MM.1S (cell line): ENCODE data around the gene TTC28.

ENCODE experiments used
- DNase-seq: peaks from one replicate; pipeline ENCODE4 v3.0.0-alpha.2; 2015
- H2AFZ ChIP-seq: fragments of 300-600 bp; sonication (generic); 2 replicates; pipeline ENCODE4 v1.6.0; 2016; ENCODE audit warnings: antibody characterized with exemption, low read length
- H3F3A ChIP-seq: fragments of 300-600 bp; sonication (generic); 2 replicates; pipeline ENCODE4 v1.6.1; 2016; ENCODE audit warnings: mild to moderate bottlenecking, antibody characterized with exemption, low read length, moderate library complexity, mixed read lengths; ENCODE audit not compliant: insufficient read depth
- H3K27ac ChIP-seq: fragments of 300-600 bp; sonication (generic); 2 replicates; pipeline ENCODE4 v1.5.1; 2016; ENCODE audit warnings: mild to moderate bottlenecking, low read length
- H3K27me3 ChIP-seq: fragments of 300-600 bp; sonication (generic); replicated peaks from 2 replicates; pipeline ENCODE4 v1.6.0; 2016; ENCODE audit warnings: low read length; ENCODE audit not compliant: insufficient read depth
- H3K36me3 ChIP-seq: fragments of 300-600 bp; sonication (generic); replicated peaks from 2 replicates; pipeline ENCODE4 v1.6.1; 2016; ENCODE audit warnings: mild to moderate bottlenecking, low read length, mixed read lengths; ENCODE audit not compliant: insufficient read depth
- H3K4me1 ChIP-seq: fragments of 300-600 bp; sonication (generic); 2 replicates; pipeline ENCODE4 v1.6.1; 2016; ENCODE audit warnings: low read length, mixed read lengths
- H3K4me2 ChIP-seq: fragments of 300-600 bp; sonication (generic); 2 replicates; pipeline ENCODE4 v1.6.0; 2016; ENCODE audit warnings: low read depth, low read length
- H3K4me3 ChIP-seq: fragments of 300-600 bp; sonication (generic); 2 replicates; pipeline ENCODE4 v1.5.1; 2016; ENCODE audit warnings: low read length, mixed read lengths
- H3K79me2 ChIP-seq: fragments of 300-600 bp; sonication (generic); 2 replicates; pipeline ENCODE4 v1.6.1; 2016; ENCODE audit warnings: mixed run types, low read length, mixed read lengths
- H3K9ac ChIP-seq: fragments of 300-600 bp; sonication (generic); 2 replicates; pipeline ENCODE4 v1.6.1; 2016; ENCODE audit warnings: low read length, mixed read lengths
- H3K9me2 ChIP-seq: fragments of 300-600 bp; sonication (generic); replicated peaks from 2 replicates; pipeline ENCODE4 v1.6.1; 2016; ENCODE audit warnings: mild to moderate bottlenecking, low read length, mixed read lengths; ENCODE audit not compliant: insufficient read depth
- H3K9me3 ChIP-seq: fragments of 300-600 bp; sonication (generic); replicated peaks from 2 replicates; pipeline ENCODE4 v1.6.1; 2016; ENCODE audit warnings: mild to moderate bottlenecking, low read length, mixed read lengths; ENCODE audit not compliant: insufficient read depth
- H4K20me1 ChIP-seq: fragments of 300-600 bp; sonication (generic); 2 replicates; pipeline ENCODE4 v1.6.1; 2016; ENCODE audit warnings: mild to moderate bottlenecking, low read length, moderate library complexity, mixed read lengths; ENCODE audit not compliant: insufficient read depth
- EZH2 ChIP-seq: fragments of 300-600 bp; sonication (generic); optimal IDR thresholded peaks from 2 replicates; pipeline ENCODE3; 2017; ENCODE audit warnings: low read depth, mild to moderate bottlenecking, antibody characterized with exemption, low read length, mixed read lengths
- EZH2phosphoT487 ChIP-seq: fragments of 300-600 bp; sonication (generic); IDR thresholded peaks from 2 replicates; pipeline ENCODE4 v1.6.1; 2018; ENCODE audit warnings: antibody characterized with exemption, low read length
- TF ChIP-seq, protein P1 (sequence below): fragments of 300-600 bp; sonication (generic); IDR thresholded peaks from 2 replicates; pipeline ENCODE4 v1.5.1; 2016; ENCODE audit warnings: antibody characterized with exemption, low read length, mixed read lengths

Gene TTC28

DNA sequence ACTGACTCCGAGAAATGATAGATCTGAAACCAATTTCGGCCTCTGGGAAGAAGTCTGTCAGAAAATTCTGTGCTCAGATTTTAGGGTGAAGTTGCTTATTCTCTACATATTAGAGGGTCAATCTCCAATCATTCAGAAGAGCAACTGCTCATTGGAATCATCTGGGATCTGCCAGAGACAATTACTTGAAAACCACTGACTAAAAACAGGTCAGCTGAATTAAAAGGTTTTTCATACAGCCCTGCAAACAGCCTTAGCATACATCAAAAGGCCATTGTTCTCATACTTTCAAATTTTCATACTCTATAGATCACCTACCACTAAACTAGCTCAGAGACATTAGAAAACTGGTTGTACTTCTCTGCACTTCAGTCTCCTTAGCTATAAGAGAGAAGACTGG is 470.9 kb downstream of the TTC28 start:
- Histone ChIP-seq H3K9ac (no peak overlapping the region), H3K36me3 (no peaks in the 10 kb centered on the region), H3K79me2 (no peaks in the 10 kb centered on the region), H3K27me3 (no peaks in the 10 kb centered on the region), H4K20me1 (no peaks in the 10 kb centered on the region), H3K4me2 (no peak overlapping the region), H3F3A (no peaks in the 10 kb centered on the region), H3K9me3 (no peaks in the 10 kb centered on the region), H2AFZ (no peak overlapping the region), H3K4me1 (no peaks in the 10 kb centered on the region), H3K27ac (no peak overlapping the region), H3K4me3 (no peak overlapping the region), H3K9me2 (no peaks in the 10 kb centered on the region)
- TF ChIP-seq, protein P1, sequence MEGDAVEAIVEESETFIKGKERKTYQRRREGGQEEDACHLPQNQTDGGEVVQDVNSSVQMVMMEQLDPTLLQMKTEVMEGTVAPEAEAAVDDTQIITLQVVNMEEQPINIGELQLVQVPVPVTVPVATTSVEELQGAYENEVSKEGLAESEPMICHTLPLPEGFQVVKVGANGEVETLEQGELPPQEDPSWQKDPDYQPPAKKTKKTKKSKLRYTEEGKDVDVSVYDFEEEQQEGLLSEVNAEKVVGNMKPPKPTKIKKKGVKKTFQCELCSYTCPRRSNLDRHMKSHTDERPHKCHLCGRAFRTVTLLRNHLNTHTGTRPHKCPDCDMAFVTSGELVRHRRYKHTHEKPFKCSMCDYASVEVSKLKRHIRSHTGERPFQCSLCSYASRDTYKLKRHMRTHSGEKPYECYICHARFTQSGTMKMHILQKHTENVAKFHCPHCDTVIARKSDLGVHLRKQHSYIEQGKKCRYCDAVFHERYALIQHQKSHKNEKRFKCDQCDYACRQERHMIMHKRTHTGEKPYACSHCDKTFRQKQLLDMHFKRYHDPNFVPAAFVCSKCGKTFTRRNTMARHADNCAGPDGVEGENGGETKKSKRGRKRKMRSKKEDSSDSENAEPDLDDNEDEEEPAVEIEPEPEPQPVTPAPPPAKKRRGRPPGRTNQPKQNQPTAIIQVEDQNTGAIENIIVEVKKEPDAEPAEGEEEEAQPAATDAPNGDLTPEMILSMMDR = no peak
- TF ChIP-seq EZH2phosphoT487 = no peak
- DNase-seq = no peak

DNA sequence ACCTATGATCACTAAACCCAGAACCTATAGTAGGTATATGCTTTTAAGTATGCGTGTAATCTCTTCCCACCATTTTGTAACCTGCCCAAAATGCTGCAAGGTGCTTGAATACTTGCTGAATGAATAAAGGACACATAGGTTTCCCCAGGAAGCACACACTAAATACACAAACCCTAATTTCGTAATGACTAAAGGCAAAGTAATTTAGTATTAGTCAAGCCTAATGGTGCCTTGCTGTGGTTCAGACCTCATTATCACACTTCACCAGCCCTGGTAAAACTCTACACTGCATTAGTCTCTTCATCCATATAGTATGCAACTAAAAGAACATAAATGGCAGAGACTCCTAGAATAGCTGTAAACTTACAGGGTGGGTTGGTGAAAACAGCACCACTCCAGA is 471.6 kb downstream of the TTC28 start:
- Histone ChIP-seq H3K79me2 (no peaks in the 10 kb centered on the region), H3K36me3 (no peaks in the 10 kb centered on the region), H3K9me2 (no peaks in the 10 kb centered on the region), H3K27me3 (no peaks in the 10 kb centered on the region), H2AFZ (no peak overlapping the region), H3K4me2 (no peak overlapping the region), H3K4me1 (no peaks in the 10 kb centered on the region), H4K20me1 (no peaks in the 10 kb centered on the region), H3F3A (no peaks in the 10 kb centered on the region), H3K9ac (no peak overlapping the region), H3K9me3 (no peaks in the 10 kb centered on the region), H3K4me3 (no peak overlapping the region), H3K27ac (no peak overlapping the region)
- TF ChIP-seq EZH2 = no peak
- no peak for TF ChIP-seq EZH2phosphoT487
- TF ChIP-seq, protein P1 = no peak
- no peak for DNase-seq

DNA sequence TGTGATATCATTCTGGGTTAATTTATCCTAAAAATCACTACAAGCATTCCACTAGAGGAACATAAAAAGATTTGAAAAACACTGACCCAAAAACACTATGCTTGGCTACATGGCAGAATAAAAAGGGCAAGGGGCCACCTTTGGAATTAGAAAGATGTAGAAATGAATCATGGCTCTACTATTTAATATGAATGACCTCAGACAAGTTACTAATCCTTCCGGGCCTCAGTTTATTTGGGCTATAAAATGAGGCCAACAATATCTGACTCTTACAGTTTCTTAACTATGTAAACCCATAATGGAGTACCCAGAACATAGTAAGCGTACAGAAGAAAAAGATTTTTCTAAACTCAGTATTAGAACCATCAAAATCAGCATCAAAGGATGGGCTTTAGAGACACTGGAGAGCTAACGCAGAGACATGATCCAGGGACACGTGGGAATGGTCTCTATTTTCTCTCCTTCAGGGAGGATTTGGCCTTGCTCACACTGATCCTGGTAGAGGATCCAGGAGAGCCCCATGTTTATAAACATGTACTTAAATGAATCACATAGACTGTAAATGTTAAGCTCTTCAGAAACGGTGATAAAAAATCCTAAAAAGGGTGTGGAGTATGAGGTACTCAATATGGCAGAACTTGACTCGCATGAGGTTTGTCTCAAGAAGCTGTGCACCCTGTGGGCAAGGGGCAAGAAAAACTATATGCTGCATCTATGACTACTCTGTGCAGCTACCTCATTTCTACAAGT is 472.2 kb downstream of the TTC28 start:
- Histone ChIP-seq H3K4me2 (no peak overlapping the region), H3K4me3 (no peak overlapping the region), H3K27me3 (no peaks in the 10 kb centered on the region), H2AFZ (no peak overlapping the region), H3K79me2 (no peaks in the 10 kb centered on the region), H3F3A (no peaks in the 10 kb centered on the region), H4K20me1 (no peaks in the 10 kb centered on the region), H3K36me3 (no peaks in the 10 kb centered on the region), H3K9ac (no peak overlapping the region), H3K9me3 (no peaks in the 10 kb centered on the region), H3K4me1 (no peaks in the 10 kb centered on the region), H3K27ac (no peak overlapping the region), H3K9me2 (no peaks in the 10 kb centered on the region)
- no peak for TF ChIP-seq EZH2
- no peak for TF ChIP-seq EZH2phosphoT487
- TF ChIP-seq, protein P1 = no peak
- DNase-seq = no peak
